22Rv1 (cell line): Measurements from ENCODE around the gene SLC5A11.

Experiments
- H3K27ac ChIP-seq: fragments of 450-650 bp; 2 replicates; pipeline ENCODE4 v1.5.1; 2017
- ZFX ChIP-seq: fragments of 450-650 bp; IDR thresholded peaks from 2 replicates; pipeline ENCODE4 v1.6.1; 2017; ENCODE audit warnings: antibody characterized with exemption, borderline replicate concordance
- TF ChIP-seq, protein P1 (sequence below): fragments of 450-650 bp; IDR thresholded peaks from 2 replicates; pipeline ENCODE4 v1.5.1; 2017; ENCODE audit warnings: mild to moderate bottlenecking

SLC5A11 gene

GRCh38 chr16:24846548-24847357, 990 bp downstream of the SLC5A11 start:
- no peak for TF ChIP-seq ZFX
- TF ChIP-seq, protein P1, sequence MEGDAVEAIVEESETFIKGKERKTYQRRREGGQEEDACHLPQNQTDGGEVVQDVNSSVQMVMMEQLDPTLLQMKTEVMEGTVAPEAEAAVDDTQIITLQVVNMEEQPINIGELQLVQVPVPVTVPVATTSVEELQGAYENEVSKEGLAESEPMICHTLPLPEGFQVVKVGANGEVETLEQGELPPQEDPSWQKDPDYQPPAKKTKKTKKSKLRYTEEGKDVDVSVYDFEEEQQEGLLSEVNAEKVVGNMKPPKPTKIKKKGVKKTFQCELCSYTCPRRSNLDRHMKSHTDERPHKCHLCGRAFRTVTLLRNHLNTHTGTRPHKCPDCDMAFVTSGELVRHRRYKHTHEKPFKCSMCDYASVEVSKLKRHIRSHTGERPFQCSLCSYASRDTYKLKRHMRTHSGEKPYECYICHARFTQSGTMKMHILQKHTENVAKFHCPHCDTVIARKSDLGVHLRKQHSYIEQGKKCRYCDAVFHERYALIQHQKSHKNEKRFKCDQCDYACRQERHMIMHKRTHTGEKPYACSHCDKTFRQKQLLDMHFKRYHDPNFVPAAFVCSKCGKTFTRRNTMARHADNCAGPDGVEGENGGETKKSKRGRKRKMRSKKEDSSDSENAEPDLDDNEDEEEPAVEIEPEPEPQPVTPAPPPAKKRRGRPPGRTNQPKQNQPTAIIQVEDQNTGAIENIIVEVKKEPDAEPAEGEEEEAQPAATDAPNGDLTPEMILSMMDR = no peak
- H3K27ac ChIP-seq = no peak overlapping the region

GRCh38 chr16:24847358-24847664, 1.5 kb downstream of the SLC5A11 start:
- H3K27ac ChIP-seq = no peak overlapping the region
- TF ChIP-seq ZFX = no peak
- TF ChIP-seq, protein P1 = no peak

GRCh38 chr16:24848065-24848464, 2.3 kb downstream of the SLC5A11 start:
- TF ChIP-seq ZFX = no peak
- TF ChIP-seq, protein P1 = no peak
- H3K27ac ChIP-seq = no peak overlapping the region

- H3K27ac ChIP-seq = no peak overlapping the region
- TF ChIP-seq, protein P1 = no peak
- no peak for TF ChIP-seq ZFX
Measured at GRCh38 chr16:24849641-24850040, 3.9 kb downstream of the SLC5A11 start.

DNA sequence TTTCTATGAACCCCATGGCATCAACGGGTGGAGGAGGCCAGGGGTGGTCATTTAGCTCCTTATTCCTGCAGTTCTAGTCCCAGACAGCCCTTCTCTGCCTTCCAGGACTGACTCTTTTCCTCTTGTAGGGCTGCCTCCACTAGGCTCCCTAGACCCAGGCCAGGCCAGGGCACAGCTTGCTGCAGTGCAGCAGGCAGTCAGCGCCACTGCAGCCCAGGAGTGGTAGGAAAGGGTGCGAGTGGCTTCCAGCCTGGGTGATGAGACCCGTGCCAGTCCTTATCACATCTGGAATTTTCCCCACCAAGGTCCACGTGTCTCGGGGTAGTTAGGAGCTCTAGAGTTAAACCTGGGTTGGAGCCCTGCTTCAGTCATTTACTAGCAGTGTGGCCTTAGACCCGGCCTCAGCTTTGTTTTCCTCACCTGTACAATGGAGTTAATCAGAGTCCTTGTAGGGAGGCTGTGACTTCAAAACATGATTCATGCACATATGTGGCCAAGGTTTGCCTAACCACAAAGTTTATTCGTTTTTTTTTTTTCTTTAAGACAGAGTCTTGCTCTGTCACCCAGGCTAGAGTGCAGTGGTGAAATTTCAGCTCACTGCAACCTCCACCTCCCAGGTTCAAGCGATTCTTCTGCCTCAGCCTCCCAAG, 4.7 kb downstream of the SLC5A11 start:
- H3K27ac ChIP-seq = no peak overlapping the region
- no peak for TF ChIP-seq ZFX
- TF ChIP-seq, protein P1 = no peak

GRCh38 chr16:24851700-24852099, 5.9 kb downstream of the SLC5A11 start:
- TF ChIP-seq, protein P1 = no peak
- TF ChIP-seq ZFX = no peak
- H3K27ac ChIP-seq = no peak overlapping the region

DNA sequence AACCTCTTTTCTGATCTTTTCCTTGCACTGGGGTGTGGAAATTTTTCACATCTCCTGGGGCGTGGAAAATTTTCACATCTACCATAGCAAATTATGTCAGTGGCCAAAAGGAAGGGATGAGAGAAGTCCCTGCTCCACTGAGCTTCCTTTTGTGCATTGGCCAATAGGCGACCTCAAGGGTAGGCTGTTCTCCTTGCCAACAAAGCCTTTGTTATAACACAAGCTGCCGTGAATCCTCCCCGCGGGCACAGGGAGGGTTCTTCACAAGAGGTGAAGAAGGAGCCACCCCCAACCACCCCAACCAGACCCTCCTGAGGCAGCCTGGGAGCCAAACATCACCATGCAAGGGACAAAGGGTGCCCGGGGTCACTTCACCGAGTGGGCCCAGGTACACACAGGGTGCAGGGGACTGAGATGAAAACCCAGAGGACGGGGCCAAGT, 6.5 kb downstream of the SLC5A11 start:
- H3K27ac ChIP-seq = no peak overlapping the region
- TF ChIP-seq ZFX = no peak
- TF ChIP-seq, protein P1 = no peak
